ENCODE data around the gene GABRG3.

DNA sequence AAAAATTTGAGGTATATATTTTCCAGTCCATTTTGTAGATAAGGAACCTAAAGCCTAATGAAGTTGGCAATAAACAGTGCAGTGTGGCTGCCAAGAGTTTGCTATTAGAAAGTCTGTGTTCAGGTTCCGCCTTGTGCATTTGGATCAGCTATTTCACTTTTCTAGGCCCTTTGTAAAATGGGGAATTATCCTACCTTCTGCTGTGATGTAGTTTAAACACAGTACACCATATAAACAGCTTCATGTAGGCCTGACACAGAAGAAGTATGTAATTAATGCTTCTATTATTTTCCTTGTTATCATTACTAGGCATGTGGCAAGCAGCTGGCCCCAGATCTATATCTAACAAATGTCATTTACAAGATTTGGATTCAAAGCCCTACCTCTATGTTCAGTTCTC lies 456.3 kb downstream of the GABRG3 start:
- TF ChIP-seq SUZ12 (IDR thresholded peaks at IDR 0.05; ENCODE audit: extremely low read depth, insufficient read depth, insufficient read length), result no peak
- no peak for TF ChIP-seq ZNF274 (IDR thresholded peaks at IDR 0.05; ENCODE audit: low read depth, low read length)
- TF ChIP-seq YY1 (IDR thresholded peaks at IDR 0.05; ENCODE audit: insufficient read depth, insufficient read length), result no peak
